ENCODE data around the gene IL4R. TPM values are rescaled to one million over a fixed set of nuclear protein-coding genes. Genes with fewer than 3 reads are reported as not detected.

Gene IL4R
- total and polyA plus RNA-seq, 2 of the 13 experiments (the other 11 are each of a cell fraction or from before 2014, with no cell fraction given) = 15.9 to 49.6 TPM

DNA sequence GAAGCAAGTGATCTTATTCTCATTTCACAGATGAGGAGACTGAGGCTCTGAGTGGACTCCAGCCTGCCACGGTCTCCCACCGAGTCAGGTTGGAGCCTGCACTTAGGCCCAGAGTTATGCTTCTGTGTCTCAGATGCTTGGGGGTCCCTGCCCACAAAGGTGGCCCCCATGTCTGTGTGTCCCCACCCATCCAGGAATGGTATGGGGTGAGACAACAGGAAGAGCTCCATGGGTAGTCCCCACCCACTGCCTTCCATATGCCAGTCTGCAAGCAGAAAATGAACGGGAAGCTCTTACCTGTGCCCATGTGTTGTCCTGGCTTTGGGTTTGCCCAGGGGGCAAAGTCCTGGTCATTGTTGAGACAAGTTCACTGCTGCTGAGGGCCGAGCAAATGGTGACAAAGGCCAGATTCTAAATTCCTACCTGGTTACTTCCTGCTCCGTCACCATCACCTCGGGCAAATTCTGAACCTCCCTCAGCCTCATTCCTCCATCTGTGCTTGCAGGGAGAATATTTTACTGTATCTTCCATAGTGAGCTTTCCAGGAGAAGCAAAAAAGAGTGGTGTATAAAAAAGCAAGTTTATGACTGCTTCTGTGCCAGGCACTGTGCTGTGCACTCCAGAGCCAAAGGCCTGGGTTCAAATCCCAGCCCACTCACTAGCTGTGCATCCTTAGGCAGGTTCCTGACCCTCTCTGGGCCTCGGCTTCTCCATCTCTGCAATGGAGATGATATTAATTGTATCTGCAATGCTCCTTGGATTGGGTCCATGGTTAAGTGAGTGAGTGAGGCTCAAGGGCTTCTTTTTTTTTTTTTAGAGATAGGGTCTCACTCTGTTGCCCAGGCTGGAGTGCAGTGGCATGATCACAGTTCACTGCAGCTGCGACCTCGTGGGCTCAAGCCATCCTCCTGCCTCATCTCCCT, 9.3 kb downstream of the IL4R start (continued):
- TF ChIP-seq, protein P1, sequence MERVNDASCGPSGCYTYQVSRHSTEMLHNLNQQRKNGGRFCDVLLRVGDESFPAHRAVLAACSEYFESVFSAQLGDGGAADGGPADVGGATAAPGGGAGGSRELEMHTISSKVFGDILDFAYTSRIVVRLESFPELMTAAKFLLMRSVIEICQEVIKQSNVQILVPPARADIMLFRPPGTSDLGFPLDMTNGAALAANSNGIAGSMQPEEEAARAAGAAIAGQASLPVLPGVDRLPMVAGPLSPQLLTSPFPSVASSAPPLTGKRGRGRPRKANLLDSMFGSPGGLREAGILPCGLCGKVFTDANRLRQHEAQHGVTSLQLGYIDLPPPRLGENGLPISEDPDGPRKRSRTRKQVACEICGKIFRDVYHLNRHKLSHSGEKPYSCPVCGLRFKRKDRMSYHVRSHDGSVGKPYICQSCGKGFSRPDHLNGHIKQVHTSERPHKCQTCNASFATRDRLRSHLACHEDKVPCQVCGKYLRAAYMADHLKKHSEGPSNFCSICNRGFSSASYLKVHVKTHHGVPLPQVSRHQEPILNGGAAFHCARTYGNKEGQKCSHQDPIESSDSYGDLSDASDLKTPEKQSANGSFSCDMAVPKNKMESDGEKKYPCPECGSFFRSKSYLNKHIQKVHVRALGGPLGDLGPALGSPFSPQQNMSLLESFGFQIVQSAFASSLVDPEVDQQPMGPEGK (CRISPR knock-in tag; IDR thresholded peaks at IDR 0.05) = peak; percentile 42; the same call in 1 of the 2 replicates
- TF ChIP-seq PITX1 (CRISPR knock-in tag; IDR thresholded peaks at IDR 0.05) (peak; percentile 53; the same call in 1 of the 2 replicates), ZNF263 (CRISPR knock-in tag; IDR thresholded peaks at IDR 0.05) (0 out of 2 replicates have a peak, but pooled peaks have one; percentile 47), CHD4 (IDR thresholded peaks at IDR 0.05; ENCODE audit: borderline replicate concordance, low read length) (peak; percentile 78), IRX3 (CRISPR knock-in tag; IDR thresholded peaks at IDR 0.05; ENCODE audit: borderline replicate concordance, low read depth) (no peak), POLR2AphosphoS2 (IDR thresholded peaks at IDR 0.05; ENCODE audit: low read depth, low read length) (no peak), LCORL (IDR thresholded peaks at IDR 0.05) (no peak), LCORL (CRISPR knock-in tag; IDR thresholded peaks at IDR 0.05) (peak; percentile 93), MAZ (IDR thresholded peaks at IDR 0.05; ENCODE audit: borderline replicate concordance, low read depth, low read length) (0 out of 2 replicates have a peak, but pooled peaks have one; percentile 20), MAZ (CRISPR knock-in tag; IDR thresholded peaks at IDR 0.05; ENCODE audit: low read depth) (no peak), FOSL2 (CRISPR knock-in tag; IDR thresholded peaks at IDR 0.05) (peak; percentile 49; the same call in 1 of the 2 replicates), ZKSCAN1 (IDR thresholded peaks at IDR 0.05; ENCODE audit: low read length) (no peak), NRL (CRISPR knock-in tag; IDR thresholded peaks at IDR 0.05; ENCODE audit: borderline replicate concordance) (no peak)
- TF ChIP-seq, protein P2, sequence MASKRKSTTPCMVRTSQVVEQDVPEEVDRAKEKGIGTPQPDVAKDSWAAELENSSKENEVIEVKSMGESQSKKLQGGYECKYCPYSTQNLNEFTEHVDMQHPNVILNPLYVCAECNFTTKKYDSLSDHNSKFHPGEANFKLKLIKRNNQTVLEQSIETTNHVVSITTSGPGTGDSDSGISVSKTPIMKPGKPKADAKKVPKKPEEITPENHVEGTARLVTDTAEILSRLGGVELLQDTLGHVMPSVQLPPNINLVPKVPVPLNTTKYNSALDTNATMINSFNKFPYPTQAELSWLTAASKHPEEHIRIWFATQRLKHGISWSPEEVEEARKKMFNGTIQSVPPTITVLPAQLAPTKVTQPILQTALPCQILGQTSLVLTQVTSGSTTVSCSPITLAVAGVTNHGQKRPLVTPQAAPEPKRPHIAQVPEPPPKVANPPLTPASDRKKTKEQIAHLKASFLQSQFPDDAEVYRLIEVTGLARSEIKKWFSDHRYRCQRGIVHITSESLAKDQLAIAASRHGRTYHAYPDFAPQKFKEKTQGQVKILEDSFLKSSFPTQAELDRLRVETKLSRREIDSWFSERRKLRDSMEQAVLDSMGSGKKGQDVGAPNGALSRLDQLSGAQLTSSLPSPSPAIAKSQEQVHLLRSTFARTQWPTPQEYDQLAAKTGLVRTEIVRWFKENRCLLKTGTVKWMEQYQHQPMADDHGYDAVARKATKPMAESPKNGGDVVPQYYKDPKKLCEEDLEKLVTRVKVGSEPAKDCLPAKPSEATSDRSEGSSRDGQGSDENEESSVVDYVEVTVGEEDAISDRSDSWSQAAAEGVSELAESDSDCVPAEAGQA (IDR thresholded peaks at IDR 0.05; ENCODE audit: low read depth) = 0 out of 2 replicates have a peak, but pooled peaks have one; percentile 21
- TF ChIP-seq, protein P2 (CRISPR knock-in tag; IDR thresholded peaks at IDR 0.05; ENCODE audit: borderline replicate concordance) = no peak
- TF ChIP-seq, protein P3, sequence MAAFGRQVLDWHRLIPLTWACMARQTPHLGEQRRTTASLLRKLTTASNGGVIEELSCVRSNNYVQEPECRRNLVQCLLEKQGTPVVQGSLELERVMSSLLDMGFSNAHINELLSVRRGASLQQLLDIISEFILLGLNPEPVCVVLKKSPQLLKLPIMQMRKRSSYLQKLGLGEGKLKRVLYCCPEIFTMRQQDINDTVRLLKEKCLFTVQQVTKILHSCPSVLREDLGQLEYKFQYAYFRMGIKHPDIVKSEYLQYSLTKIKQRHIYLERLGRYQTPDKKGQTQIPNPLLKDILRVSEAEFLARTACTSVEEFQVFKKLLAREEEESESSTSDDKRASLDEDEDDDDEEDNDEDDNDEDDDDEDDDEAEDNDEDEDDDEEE (CRISPR knock-in tag; IDR thresholded peaks at IDR 0.05) = peak; percentile 11; the same call in 1 of the 2 replicates
- TF ChIP-seq, protein P4, sequence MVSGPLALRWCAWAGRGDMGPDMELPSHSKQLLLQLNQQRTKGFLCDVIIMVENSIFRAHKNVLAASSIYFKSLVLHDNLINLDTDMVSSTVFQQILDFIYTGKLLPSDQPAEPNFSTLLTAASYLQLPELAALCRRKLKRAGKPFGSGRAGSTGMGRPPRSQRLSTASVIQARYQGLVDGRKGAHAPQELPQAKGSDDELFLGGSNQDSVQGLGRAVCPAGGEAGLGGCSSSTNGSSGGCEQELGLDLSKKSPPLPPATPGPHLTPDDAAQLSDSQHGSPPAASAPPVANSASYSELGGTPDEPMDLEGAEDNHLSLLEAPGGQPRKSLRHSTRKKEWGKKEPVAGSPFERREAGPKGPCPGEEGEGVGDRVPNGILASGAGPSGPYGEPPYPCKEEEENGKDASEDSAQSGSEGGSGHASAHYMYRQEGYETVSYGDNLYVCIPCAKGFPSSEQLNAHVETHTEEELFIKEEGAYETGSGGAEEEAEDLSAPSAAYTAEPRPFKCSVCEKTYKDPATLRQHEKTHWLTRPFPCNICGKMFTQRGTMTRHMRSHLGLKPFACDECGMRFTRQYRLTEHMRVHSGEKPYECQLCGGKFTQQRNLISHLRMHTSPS (CRISPR knock-in tag; IDR thresholded peaks at IDR 0.05; ENCODE audit: low read depth) = peak; percentile 99
- TF ChIP-seq, protein P5, sequence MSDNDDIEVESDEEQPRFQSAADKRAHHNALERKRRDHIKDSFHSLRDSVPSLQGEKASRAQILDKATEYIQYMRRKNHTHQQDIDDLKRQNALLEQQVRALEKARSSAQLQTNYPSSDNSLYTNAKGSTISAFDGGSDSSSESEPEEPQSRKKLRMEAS (IDR thresholded peaks at IDR 0.05) = peak; percentile 63; the same call in 1 of the 2 replicates

All from HepG2 (cell line).